SH-SY5Y (cell line): ENCODE results near the gene ASCC1.

Experiments
- GATA2 ChIP-seq: IDR thresholded peaks from 2 replicates; pipeline ENCODE4 v1.6.1; 2011; ENCODE audit warnings: mild to moderate bottlenecking, low read depth, low read length
- GATA3 ChIP-seq: IDR thresholded peaks from 2 replicates; pipeline ENCODE4 v1.6.1; 2011; ENCODE audit warnings: low read depth, mild to moderate bottlenecking, low read length, moderate library complexity

- TF ChIP-seq GATA2: no peak
- TF ChIP-seq GATA3: no peak
Measured at GRCh38 chr10:72087969-72088888, 127.8 kb downstream of the ASCC1 start, which contains the start of gene SPOCK2.
